OCI-LY1 (cell line): Measurements from ENCODE around the gene SAE1.

Source experiments
- H2AFZ ChIP-seq: fragments of 200-600 bp; sonication (generic), shearing (Covaris generic); 2 replicates; pipeline ENCODE4 v1.6.0; 2014; ENCODE audit warnings: antibody characterized with exemption, mild to moderate bottlenecking, low read length
- H3F3A ChIP-seq: fragments of 200-600 bp; sonication (generic), shearing (Covaris generic); 2 replicates; pipeline ENCODE4 v1.6.0; 2014; ENCODE audit warnings: mild to moderate bottlenecking, antibody characterized with exemption, low read length, moderate library complexity; ENCODE audit not compliant: insufficient read depth
- H3K27ac ChIP-seq: fragments of 200-600 bp; sonication (generic); 2 replicates; pipeline ENCODE4 v1.5.1; 2014; ENCODE audit warnings: low read length, mixed run types, mild to moderate bottlenecking, low read depth; ENCODE audit not compliant: poor library complexity, severe bottlenecking
- H3K27me3 ChIP-seq: fragments of 200-600 bp; sonication (generic); 2 replicates; pipeline ENCODE4 v1.6.0; 2014; ENCODE audit warnings: antibody characterized with exemption, mild to moderate bottlenecking, low read length, moderate library complexity; ENCODE audit not compliant: insufficient read depth
- H3K36me3 ChIP-seq: fragments of 200-600 bp; sonication (generic); 2 replicates; pipeline ENCODE4 v1.6.1; 2014; ENCODE audit warnings: mild to moderate bottlenecking, antibody characterized with exemption, low read length, moderate library complexity, mixed read lengths; ENCODE audit not compliant: insufficient read depth
- H3K4me1 ChIP-seq: fragments of 200-600 bp; sonication (generic); 2 replicates; pipeline ENCODE4 v1.5.1; 2014; ENCODE audit warnings: mild to moderate bottlenecking, low read length, moderate library complexity; ENCODE audit not compliant: insufficient read depth, severe bottlenecking
- H3K4me2 ChIP-seq: fragments of 200-600 bp; sonication (generic), shearing (Covaris generic); 2 replicates; pipeline ENCODE4 v1.6.1; 2014; ENCODE audit warnings: low read length
- H3K4me3 ChIP-seq: fragments of 200-600 bp; sonication (generic); 2 replicates; pipeline ENCODE4 v1.5.1; 2014; ENCODE audit warnings: low read length, low read depth, mild to moderate bottlenecking, mixed read lengths; ENCODE audit not compliant: poor library complexity, severe bottlenecking
- H3K79me2 ChIP-seq: fragments of 200-600 bp; shearing (Covaris generic); 2 replicates; pipeline ENCODE4 v1.6.1; 2016; ENCODE audit warnings: mixed run types, low read length, mixed read lengths; ENCODE audit not compliant: insufficient read depth
- H3K9ac ChIP-seq: fragments of 200-600 bp; sonication (generic), shearing (Covaris generic); 2 replicates; pipeline ENCODE4 v1.6.1; 2014; ENCODE audit warnings: mild to moderate bottlenecking, low read length, mixed read lengths
- H3K9me2 ChIP-seq: fragments of 200-600 bp; sonication (generic), shearing (Covaris generic); 2 replicates; pipeline ENCODE4 v1.6.1; 2014; ENCODE audit warnings: low read depth, mild to moderate bottlenecking, low read length, mixed read lengths
- H3K9me3 ChIP-seq: fragments of 200-600 bp; shearing (Covaris generic); 2 replicates; pipeline ENCODE4 v1.6.1; 2014; ENCODE audit warnings: low read length, mixed read lengths
- H4K20me1 ChIP-seq: fragments of 200-600 bp; sonication (generic), shearing (Covaris generic); 2 replicates; pipeline ENCODE4 v1.6.0; 2016; ENCODE audit warnings: mild to moderate bottlenecking, low read length; ENCODE audit not compliant: insufficient read depth
- CTCF ChIP-seq: fragments of 200-600 bp; sonication (generic), shearing (Covaris generic); IDR thresholded peaks from 2 replicates; pipeline ENCODE4 v1.5.1; 2017; ENCODE audit warnings: mild to moderate bottlenecking, antibody characterized with exemption, low read length, moderate library complexity, mixed read lengths
- EZH2 ChIP-seq: fragments of 200-600 bp; sonication (generic), shearing (Covaris generic); IDR thresholded peaks from 2 replicates; pipeline ENCODE4 v1.8.0; 2017; ENCODE audit warnings: borderline replicate concordance, mixed run types, mild to moderate bottlenecking, antibody characterized with exemption, low read length, moderate library complexity, mixed read lengths

The SAE1 gene

DNA sequence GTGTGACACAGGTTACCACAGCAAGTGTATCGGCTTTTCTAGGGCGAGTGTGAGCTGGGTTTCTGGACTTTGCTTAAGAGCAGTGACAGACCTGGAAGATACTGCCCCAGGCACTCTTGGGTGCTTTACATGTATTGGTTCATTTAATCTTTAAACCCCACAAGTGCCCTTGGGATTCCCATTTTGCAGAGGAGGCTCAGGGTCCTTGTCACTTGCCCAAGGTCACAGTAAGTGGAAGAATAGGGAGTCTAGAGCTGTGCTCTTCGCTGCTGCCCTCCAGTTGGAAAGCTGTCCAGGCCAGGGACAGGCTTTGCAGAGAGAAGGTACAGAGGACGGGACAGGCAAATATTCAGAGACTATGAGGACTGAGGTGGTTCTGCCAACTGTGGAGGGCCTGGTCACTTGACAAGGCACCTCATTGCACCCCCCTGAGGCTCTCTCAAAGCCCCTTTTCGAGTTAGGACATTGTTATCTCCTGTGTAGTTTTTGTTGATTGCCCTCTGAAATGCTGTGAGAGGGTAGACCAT is 57.9 kb downstream of the SAE1 start:
- H3K9me3 ChIP-seq = no peaks in the 10 kb centered on the region
- H3K79me2 ChIP-seq = no peaks in the 10 kb centered on the region
- no peak overlapping the region for H2AFZ ChIP-seq
- no peak overlapping the region for H3K9ac ChIP-seq
- no peaks in the 10 kb centered on the region for H3K27me3 ChIP-seq
- no peaks in the 10 kb centered on the region for H3F3A ChIP-seq
- H3K9me2 ChIP-seq = no peaks in the 10 kb centered on the region
- H3K4me2 ChIP-seq = no peak overlapping the region
- H3K4me1 ChIP-seq = peaks cover 24% of the 10 kb centered on the region
- peaks cover 59% of the 10 kb centered on the region for H3K36me3 ChIP-seq
- TF ChIP-seq CTCF (no peak), EZH2 (no peak)
- H4K20me1 ChIP-seq = no peaks in the 10 kb centered on the region
- H3K27ac ChIP-seq = peak overlapping the region; percentile 17
- no peak overlapping the region for H3K4me3 ChIP-seq

GRCh38 chr19:47190167-47190727 is 59.6 kb downstream of the SAE1 start:
- Histone ChIP-seq H3K79me2 (no peaks in the 10 kb centered on the region), H3K9ac (no peak overlapping the region), H3K4me3 (no peak overlapping the region), H4K20me1 (no peaks in the 10 kb centered on the region), H3K36me3 (peaks cover 60% of the 10 kb centered on the region), H3K9me3 (no peaks in the 10 kb centered on the region), H3K4me1 (peaks cover 21% of the 10 kb centered on the region), H3K27ac (no peak overlapping the region), H3K4me2 (no peak overlapping the region), H3K9me2 (no peaks in the 10 kb centered on the region), H3F3A (no peaks in the 10 kb centered on the region), H3K27me3 (no peaks in the 10 kb centered on the region), H2AFZ (no peak overlapping the region)
- TF ChIP-seq EZH2 = no peak
- no peak for TF ChIP-seq CTCF

GRCh38 chr19:47195434-47195833 is 64.8 kb downstream of the SAE1 start:
- TF ChIP-seq EZH2 (no peak), CTCF (no peak)
- no peaks in the 10 kb centered on the region for H3K4me1 ChIP-seq
- no peak overlapping the region for H3K4me2 ChIP-seq
- no peaks in the 10 kb centered on the region for H4K20me1 ChIP-seq
- no peaks in the 10 kb centered on the region for H3K79me2 ChIP-seq
- no peaks in the 10 kb centered on the region for H3K9me3 ChIP-seq
- H3K4me3 ChIP-seq = no peak overlapping the region
- H3K9ac ChIP-seq = no peak overlapping the region
- H3F3A ChIP-seq = no peaks in the 10 kb centered on the region
- H3K27me3 ChIP-seq = no peaks in the 10 kb centered on the region
- H3K9me2 ChIP-seq = no peaks in the 10 kb centered on the region
- no peak overlapping the region for H3K27ac ChIP-seq
- H3K36me3 ChIP-seq = peaks cover 56% of the 10 kb centered on the region
- no peak overlapping the region for H2AFZ ChIP-seq
